Measurements from ENCODE around the gene CADM4. TPM values are rescaled to one million over a fixed set of nuclear protein-coding genes. Genes with fewer than 3 reads are reported as not detected.

CADM4 gene
- total RNA-seq, 1 experiment from 2014 or later = 17.5 TPM

DNA sequence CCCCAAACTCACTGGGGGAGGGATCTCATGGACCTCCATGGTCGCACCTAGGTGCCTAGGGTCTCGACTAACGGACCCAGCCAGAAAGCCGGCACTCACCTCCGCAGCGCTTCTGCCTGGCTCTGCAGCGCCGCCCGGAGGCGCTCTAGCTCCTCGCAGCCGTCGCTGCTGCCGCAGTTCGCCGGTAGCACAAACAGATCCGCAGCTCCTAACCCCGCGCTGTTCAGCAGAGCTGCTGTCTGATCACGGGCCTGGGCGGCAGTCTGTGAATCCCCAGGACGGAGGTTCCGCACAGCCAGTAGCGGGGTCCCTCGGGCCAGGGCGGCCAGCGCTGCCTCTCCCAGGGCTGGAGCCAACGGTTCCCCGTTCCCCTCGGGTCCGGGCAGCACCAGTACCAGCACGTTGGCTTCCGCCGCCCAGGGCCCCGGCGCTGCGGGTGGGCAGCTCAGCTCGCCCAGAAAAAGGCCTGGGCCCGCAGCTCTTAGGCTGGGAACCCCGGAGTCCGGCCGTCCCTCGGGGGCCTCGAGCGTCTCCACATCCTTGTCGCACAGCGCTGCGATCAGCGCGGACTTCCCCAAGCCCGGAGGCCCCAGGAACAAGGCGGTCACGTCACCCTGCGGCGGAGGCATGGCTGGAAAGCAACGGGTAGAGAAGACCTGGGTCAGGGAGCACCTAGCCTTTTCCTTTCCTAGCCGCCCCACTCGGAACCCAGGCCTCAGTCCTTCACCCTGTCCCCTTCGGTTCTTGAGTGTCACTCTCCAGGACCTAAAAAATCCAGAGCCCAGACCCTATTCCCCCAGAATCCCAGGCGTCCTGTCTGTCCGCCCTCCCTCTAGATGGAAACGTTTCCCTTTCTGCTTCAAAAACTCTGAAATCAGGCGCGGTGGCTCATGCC lies 44.7 kb downstream of the CADM4 start:
- TF ChIP-seq, protein P1, sequence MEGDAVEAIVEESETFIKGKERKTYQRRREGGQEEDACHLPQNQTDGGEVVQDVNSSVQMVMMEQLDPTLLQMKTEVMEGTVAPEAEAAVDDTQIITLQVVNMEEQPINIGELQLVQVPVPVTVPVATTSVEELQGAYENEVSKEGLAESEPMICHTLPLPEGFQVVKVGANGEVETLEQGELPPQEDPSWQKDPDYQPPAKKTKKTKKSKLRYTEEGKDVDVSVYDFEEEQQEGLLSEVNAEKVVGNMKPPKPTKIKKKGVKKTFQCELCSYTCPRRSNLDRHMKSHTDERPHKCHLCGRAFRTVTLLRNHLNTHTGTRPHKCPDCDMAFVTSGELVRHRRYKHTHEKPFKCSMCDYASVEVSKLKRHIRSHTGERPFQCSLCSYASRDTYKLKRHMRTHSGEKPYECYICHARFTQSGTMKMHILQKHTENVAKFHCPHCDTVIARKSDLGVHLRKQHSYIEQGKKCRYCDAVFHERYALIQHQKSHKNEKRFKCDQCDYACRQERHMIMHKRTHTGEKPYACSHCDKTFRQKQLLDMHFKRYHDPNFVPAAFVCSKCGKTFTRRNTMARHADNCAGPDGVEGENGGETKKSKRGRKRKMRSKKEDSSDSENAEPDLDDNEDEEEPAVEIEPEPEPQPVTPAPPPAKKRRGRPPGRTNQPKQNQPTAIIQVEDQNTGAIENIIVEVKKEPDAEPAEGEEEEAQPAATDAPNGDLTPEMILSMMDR (IDR thresholded peaks at IDR 0.05; ENCODE audit: unreplicated experiment) = no peak
- CTCF ChIA-PET = interaction anchor here (0.6 to 1.6 kb wide), 6 partner anchors 11 to 812 kb away, joined by 3 to 10 read pairs (median 5); partner anchors contain the start of gene PLAUR
- Mint-ChIP-seq H3K27ac (ENCODE audit: unreplicated experiment) (peak overlapping the region; percentile 98), H3K27me3 (ENCODE audit: unreplicated experiment) (no peaks in the 10 kb centered on the region), H3K4me3 (ENCODE audit: low read depth, unreplicated experiment) (peak overlapping the region; percentile 99), H3K9me3 (ENCODE audit: low read depth, unreplicated experiment) (no peaks in the 10 kb centered on the region), H3K4me1 (ENCODE audit: low read depth, unreplicated experiment) (peaks cover 31% of the 10 kb centered on the region), H3K36me3 (ENCODE audit: insufficient read depth, unreplicated experiment) (peaks cover 67% of the 10 kb centered on the region)
- BruUV-seq (replicated peaks) = no TSS peak
- intact Hi-C loops (cut with micrococcal nuclease; ENCODE audit: unreplicated experiment) = no loop called here
- peak; percentile 55 for DNase-seq

DNA sequence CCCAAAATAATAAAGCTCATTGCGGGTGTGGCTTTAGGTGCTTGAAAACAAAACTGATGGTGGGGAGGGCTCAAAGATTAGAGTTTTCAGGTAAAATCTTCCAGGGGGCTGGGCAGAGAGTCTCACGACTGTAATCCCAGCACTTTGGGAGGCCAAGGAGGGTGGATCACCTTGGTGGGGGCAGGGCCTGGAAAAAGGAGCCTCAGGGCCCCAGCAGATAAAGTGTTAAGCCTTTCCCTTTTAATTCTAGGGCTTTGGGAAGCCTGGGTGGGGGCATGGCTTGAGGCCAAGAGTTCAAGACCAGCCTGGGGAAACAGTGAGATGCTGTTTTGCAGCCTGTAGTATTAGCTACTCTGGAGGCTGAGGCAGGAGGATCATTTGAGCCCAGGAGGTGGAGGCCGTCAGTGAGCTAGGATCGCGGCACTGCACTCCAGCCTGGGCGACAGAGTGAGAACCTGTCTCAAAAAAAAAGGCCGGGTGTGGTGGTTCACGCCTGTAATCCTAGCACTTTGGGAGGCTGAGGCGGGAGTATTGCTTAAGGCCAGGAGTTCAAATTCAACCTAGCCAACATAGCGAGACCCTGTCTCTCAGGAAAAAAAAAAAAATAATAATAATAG lies 45.5 kb downstream of the CADM4 start:
- DNase-seq = no peak
- intact Hi-C loops (cut with micrococcal nuclease; ENCODE audit: unreplicated experiment) = no loop called here
- Mint-ChIP-seq H3K9me3 (ENCODE audit: low read depth, unreplicated experiment) (no peaks in the 10 kb centered on the region), H3K27me3 (ENCODE audit: unreplicated experiment) (no peaks in the 10 kb centered on the region), H3K27ac (ENCODE audit: unreplicated experiment) (no peak overlapping the region), H3K36me3 (ENCODE audit: insufficient read depth, unreplicated experiment) (peaks cover 63% of the 10 kb centered on the region), H3K4me1 (ENCODE audit: low read depth, unreplicated experiment) (peaks cover 31% of the 10 kb centered on the region), H3K4me3 (ENCODE audit: low read depth, unreplicated experiment) (peak overlapping the region; percentile 99)
- TF ChIP-seq, protein P1 (IDR thresholded peaks at IDR 0.05; ENCODE audit: unreplicated experiment) = no peak
- CTCF ChIA-PET = interaction anchor here (0.6 kb wide), 2 partner anchors 66 to 813 kb away, joined by 3 to 5 read pairs; no protein-coding TSS in a partner anchor
- BruUV-seq (replicated peaks) = no TSS peak

DNA sequence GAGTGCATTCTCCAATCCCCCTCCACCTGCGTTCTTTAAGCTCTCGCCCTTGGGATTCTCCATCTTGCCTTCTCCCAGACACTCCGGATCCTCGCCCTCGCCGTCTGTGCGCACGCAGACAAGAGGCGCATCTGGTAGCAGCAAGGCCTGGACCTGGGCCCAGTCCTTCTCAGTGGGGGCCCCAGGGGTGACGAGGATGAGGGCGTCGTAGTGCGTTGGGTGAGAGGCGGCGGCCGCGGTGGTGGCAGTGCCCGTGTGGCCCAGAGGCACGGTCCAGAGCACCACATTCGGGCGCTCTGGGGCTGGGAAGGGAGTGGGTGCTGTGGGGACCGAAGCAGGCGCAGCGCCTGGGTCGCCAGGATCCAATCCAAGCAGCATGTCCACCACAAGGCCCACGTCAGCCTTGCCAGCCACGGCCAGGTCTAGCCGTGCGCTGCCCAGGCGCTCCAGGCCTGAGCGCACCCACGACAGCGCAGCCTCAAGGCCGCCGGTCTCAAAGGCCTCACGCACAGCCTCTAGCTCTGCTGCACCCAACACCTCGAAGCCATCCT lies 46.8 kb downstream of the CADM4 start:
- H3K9me3 Mint-ChIP-seq (ENCODE audit: low read depth, unreplicated experiment) = no peaks in the 10 kb centered on the region
- no peak overlapping the region for H3K27ac Mint-ChIP-seq (ENCODE audit: unreplicated experiment)
- peaks cover 25% of the 10 kb centered on the region for H3K4me1 Mint-ChIP-seq (ENCODE audit: low read depth, unreplicated experiment)
- H3K4me3 Mint-ChIP-seq (ENCODE audit: low read depth, unreplicated experiment) = peak overlapping the region; percentile 25
- H3K27me3 Mint-ChIP-seq (ENCODE audit: unreplicated experiment) = no peaks in the 10 kb centered on the region
- TF ChIP-seq, protein P1 (IDR thresholded peaks at IDR 0.05; ENCODE audit: unreplicated experiment) = no peak
- intact Hi-C loops (cut with micrococcal nuclease; ENCODE audit: unreplicated experiment) = no loop called here
- DNase-seq = no peak
- CTCF ChIA-PET = no interaction called here
- BruUV-seq (replicated peaks) = no TSS peak
- peaks cover 65% of the 10 kb centered on the region for H3K36me3 Mint-ChIP-seq (ENCODE audit: insufficient read depth, unreplicated experiment)

DNA sequence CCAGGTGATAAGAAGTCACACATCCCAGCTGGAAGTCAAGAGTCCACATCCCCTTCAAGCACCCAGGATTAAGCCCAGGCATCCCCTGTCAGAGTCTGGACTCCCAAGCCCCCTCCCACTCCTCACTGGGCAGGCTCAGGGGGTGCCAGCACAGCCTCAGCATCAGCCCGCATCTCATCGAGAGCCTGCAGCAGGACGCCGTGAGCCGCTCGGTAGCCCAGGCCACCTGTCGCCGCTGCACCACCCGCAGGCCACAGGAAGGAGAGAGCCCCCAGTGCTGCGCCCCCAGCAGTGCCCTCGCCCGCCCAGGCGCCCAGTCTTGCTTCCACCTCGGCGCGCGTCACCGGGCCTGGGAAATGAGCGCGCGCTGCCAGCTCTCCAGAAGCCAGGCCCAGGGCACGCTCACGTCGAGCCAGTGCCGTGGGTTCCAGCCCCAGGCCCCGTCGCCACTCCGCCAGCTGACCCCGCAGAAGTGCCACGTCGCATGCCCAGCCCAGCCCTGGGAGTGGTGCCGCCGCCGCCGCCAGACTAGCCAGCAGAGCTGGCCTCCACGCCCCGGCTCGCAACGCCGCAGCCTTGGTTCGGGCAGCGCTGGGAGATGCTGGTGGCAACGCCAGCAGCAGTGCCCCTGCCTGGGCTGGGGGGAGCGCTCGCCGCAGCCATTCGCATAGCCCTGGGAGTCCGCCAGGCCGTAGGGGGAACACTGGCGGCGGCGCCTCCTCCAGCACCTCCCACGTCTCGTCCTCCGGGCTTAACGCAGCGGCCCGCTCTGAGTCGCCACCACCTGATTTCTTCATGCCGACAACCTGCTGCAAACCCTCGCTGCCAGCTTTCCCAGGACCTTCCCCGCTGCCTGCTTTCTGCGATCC lies 47.5 kb downstream of the CADM4 start:
- Mint-ChIP-seq H3K9me3 (ENCODE audit: low read depth, unreplicated experiment) (no peaks in the 10 kb centered on the region), H3K27me3 (ENCODE audit: unreplicated experiment) (no peaks in the 10 kb centered on the region), H3K36me3 (ENCODE audit: insufficient read depth, unreplicated experiment) (peaks cover 61% of the 10 kb centered on the region), H3K27ac (ENCODE audit: unreplicated experiment) (no peak overlapping the region), H3K4me1 (ENCODE audit: low read depth, unreplicated experiment) (peaks cover 17% of the 10 kb centered on the region), H3K4me3 (ENCODE audit: low read depth, unreplicated experiment) (no peak overlapping the region)
- no peak for DNase-seq
- TF ChIP-seq, protein P1 (IDR thresholded peaks at IDR 0.05; ENCODE audit: unreplicated experiment) = no peak
- intact Hi-C loops (cut with micrococcal nuclease; ENCODE audit: unreplicated experiment) = no loop called here
- no TSS peak for BruUV-seq (replicated peaks)
- CTCF ChIA-PET = no interaction called here

Measured in Calu3 (cell line).